Ramos (cell line): ENCODE measurements around the gene TAS2R3.
"Not testable (repeated sequence)": the region's sequence is repeated elsewhere in the genome, so short reads cannot be mapped to it uniquely, and the experiment has no call there.

Experiments used
- in situ Hi-C: fragments of 300-500 bp; cut with MboI; formaldehyde crosslinking; loops from one replicate; pipeline ENCODE4 v1.14.3; 2022; ENCODE audit warnings: low sequenced_read_pairs; ENCODE audit not compliant: unreplicated experiment

TAS2R3 gene

GRCh38 chr7:141763797-141764196 is at the start of gene TAS2R3:
TAS2R3 (plus strand) TSS chr7:141764097; CDS start chr7:141764159, 62 bp downstream.
- in situ Hi-C loops = no loop called here

DNA sequence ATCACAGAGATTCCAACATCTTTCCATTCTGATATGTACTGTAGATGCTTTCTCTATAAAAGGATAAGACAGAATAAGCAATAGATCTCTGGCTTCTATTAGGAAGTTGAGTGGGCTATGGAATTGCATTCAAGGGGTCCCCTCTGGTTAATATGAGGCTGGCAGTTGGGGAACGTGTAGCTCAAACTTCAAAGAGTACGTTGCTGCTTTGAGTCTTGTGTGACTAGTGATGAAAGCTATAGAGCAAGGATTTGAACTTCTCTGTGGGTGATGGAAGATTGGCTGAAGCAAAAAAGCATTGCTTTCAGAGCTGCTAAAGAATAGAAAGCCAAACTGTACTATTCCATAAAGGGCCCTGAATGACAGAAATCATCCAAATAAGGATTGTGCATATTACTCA is 49.3 kb upstream of the TAS2R3 start:
- in situ Hi-C loops = no loop called here

GRCh38 chr7:141715018-141715417 is 48.9 kb upstream of the TAS2R3 start:
- in situ Hi-C loops = no loop called here

GRCh38 chr7:141715794-141716689 is 47.9 kb upstream of the TAS2R3 start:
- in situ Hi-C loops = no loop called here

GRCh38 chr7:141717450-141717849 is 46.4 kb upstream of the TAS2R3 start:
- in situ Hi-C loops = no loop called here

DNA sequence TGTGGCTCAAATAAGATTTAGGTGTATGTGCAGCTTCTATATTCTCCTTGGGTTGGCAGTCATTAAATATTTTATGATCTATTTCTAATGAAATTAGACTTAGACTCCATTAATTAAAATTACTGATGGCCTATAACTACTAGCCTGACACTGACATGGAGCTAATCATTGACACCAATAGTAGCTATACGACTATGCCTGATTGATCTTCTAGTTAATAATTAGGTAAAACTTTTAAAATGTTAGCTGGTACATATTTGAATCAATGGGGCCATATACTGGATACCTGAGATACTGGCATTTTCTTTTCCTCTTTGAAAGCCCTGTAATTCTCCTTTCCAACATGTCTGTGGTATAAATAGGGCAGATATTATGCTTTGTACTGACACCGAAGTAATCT is 41.4 kb upstream of the TAS2R3 start:
- in situ Hi-C loops = no loop called here

GRCh38 chr7:141729020-141729419 is 34.9 kb upstream of the TAS2R3 start:
- in situ Hi-C loops = no loop called here

- in situ Hi-C loops = no loop called here
These were observed 32.3 kb upstream of the TAS2R3 start for GRCh38 chr7:141731476-141732149.

DNA sequence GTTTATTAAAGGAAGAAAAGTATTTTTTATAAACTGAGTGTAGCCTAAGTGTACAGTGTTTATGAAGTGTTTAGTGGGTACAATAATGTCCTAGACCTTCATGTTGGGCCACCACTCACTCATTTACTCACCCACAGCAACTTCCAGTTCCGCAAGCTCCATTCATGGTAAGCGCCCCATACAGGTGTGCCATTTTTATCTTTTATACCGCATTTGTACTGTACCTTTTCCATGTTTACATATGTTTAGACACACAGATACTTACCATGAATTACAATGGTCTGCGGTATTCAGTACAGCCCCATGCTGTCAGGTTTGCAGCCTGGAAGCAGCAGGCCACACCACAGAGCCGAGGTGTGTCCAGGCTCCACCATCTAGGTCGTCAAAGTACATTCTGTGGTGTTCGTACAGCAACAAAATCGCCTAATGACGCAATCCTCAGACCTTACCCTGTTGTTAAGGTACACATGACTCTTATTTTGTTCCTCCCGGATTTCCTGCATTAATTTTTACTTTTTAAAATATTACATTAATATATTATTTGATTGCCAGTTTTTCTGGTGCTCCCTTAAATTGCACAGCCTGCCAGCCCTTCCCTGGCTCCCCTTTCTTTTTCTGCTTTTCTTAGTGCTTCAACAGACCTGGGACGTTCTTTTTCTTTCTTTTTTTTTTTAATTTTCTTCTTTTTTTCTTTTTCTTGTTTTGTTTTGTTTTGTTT is 26.6 kb upstream of the TAS2R3 start:
- in situ Hi-C loops = no loop called here

GRCh38 chr7:141737836-141738591 is 25.9 kb upstream of the TAS2R3 start, which contains the start of gene SSBP1:
SSBP1 (plus strand) TSS chr7:141738358; CDS start chr7:141739167, 809 bp downstream.
- in situ Hi-C loops = no loop called here

GRCh38 chr7:141738592-141739013 is 25.3 kb upstream of the TAS2R3 start:
- in situ Hi-C loops = no loop called here

GRCh38 chr7:141739250-141739649 is 24.6 kb upstream of the TAS2R3 start:
- in situ Hi-C loops = no loop called here

DNA sequence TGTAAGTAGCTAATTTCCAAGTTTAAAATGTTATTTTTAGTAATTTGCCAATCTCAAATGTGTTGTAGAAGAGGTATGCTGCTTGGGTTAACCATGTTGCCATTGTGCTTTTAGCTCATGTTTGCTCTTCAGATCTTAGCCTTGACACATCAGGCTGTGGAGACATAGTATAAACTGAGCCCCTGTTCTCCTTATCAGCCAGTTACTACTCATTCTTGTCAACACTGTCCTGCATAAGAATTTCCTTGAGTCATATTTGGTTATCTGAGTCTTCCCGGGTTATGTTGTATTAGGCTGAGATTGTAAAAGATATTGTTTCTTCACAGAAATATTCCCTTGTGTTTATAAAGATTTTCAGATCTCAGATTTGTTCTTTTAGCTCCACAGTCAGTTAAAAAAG is 21.7 kb upstream of the TAS2R3 start:
- in situ Hi-C loops = no loop called here

GRCh38 chr7:141744131-141744530 is 19.8 kb upstream of the TAS2R3 start:
- in situ Hi-C loops = no loop called here

DNA sequence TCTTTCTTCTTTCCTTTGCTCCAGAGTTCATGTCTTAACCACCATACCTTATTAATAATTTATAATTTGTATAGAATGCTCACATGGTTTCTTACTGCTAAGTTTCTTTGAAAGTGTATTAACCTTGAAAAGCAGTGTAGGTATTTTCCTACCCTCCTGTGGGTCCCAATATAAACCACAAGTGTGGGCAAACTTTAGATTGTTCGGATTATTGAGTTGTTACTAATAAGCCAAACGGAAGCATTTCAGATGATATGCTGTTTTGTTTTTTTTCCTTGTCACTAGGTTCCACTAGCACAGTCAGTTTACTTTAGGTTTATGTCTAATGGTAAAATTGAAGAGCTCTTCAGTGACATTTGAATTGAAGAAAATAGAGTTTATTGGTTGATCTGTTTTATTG is 15.5 kb upstream of the TAS2R3 start:
- in situ Hi-C loops = no loop called here

- in situ Hi-C loops = not testable (repeated sequence)
These were observed 12.0 kb upstream of the TAS2R3 start for GRCh38 chr7:141751904-141752303.

DNA sequence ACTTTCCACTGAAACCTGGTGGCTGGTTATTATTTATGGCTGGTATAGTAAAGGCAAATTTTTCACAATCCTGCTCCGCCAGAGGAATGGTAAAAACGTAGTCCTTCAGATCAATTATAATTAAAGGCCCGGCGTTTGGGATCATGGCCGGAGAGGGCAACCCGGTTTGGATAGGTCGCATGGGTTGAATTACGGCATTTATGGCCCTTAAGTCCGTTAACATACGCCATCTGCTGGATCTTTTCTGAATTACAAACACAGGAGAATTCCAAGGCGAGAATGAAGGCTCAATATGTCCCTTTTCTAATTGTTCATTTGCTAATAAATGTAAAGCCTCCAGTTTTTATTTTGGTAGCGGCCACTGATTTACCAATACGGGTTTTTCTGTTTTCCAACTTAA is 11.3 kb upstream of the TAS2R3 start:
- in situ Hi-C loops = no loop called here

GRCh38 chr7:141754939-141755338 is 9.0 kb upstream of the TAS2R3 start:
- in situ Hi-C loops = no loop called here

- in situ Hi-C loops = not testable (repeated sequence)
These were observed 6.2 kb downstream of the TAS2R3 start for GRCh38 chr7:141770083-141770583.

DNA sequence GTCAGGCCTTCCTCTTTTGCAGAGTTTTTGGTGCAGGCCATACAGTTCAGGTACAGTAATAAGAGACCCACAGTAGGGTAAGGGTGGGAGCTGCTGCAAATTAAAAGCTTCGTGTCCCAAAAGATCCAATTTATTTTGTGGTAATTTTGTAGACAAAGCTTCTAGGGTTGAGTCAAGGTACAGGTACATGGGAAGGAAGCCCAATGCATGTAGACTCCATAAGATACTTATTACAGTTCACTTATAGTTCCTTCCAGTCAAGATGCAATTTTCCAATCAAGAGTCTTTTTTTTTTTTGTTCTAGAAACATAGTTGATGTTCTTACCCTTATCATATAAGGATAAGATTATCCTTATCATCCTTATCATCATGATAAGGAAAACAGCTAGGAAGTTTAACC is 12.5 kb downstream of the TAS2R3 start, which contains the start of gene TAS2R4:
Gene TAS2R4 (plus strand): TSS at position 301 of the 400 bp plus-strand sequence. CDS start 1,815 bp downstream, outside the sequence.
- in situ Hi-C loops = no loop called here
